Activated CD4-positive, alpha-beta T cell treated with anti-CD3 and anti-CD28 coated beads, Interleukin-2, Interleukin-4, amounts not matched to agents 100 ng/mL and 50 ng/mL, durations not matched to agents 16 hours and 8 hours (primary cell): Measurements from ENCODE around the gene SHB.
"Not testable (repeated sequence)": the region's sequence is repeated elsewhere in the genome, so short reads cannot be mapped to it uniquely, and the experiment has no call there.

ENCODE experiments used
- DNase-seq: peaks from one replicate; pipeline ENCODE4 v3.0.0-alpha.2; 2020; ENCODE audit warnings: low spot score

SHB gene

DNA sequence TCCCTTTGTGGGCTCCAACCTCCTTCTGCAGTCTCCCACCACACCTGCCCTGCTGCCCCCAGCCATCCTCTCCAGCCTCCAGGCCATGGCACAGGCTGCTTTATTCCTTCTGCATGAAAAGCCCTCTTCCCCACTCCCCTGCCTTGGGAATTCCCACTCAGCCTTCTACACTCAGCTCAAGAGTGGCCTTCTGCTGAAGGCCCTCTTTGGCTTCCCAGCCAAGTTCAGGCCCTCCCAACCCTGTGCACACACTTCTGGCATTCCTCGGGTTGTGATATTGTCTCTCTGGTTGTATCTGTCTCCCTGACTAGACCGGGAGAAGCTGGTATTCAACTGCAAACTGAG, 5.7 kb downstream of the SHB start:
- no peak for DNase-seq

GRCh38 chr9:38062498-38063362, 6.3 kb downstream of the SHB start:
- DNase-seq = no peak

- DNase-seq = no peak
These were observed 6.9 kb downstream of the SHB start for GRCh38 chr9:38062106-38062497.

DNA sequence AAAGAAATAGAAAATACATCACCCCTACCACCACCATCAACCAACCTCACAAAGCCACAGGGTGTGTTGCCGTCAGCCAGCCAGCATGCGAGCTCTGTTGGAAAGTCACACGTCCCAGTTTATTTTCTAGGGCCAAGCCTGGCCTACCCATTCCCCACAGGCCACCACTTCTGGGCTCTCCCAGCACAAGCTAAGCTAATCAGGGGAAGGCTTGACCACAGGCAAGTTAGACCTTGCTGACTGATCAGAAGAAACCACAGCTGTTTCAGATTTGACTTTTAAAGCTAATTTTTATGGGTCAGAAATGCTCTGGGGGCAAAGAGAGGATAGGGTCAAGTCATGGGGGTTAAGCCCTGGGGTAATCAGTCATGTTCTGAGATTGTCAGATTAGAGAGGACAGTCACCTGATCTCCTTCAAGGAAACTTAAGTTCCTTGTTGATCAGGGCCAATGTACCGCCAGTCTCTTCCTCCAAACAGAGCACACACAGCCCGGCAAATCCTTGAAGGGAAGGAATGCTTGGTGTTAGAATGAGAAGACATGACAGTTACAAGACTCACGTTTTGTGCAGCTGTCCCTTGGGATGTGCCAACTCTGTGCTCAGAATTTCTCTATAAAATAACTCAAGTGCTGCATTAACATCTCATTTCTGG, 7.6 kb downstream of the SHB start:
- no peak for DNase-seq

GRCh38 chr9:38060681-38061080, 8.3 kb downstream of the SHB start:
- DNase-seq = no peak

DNA sequence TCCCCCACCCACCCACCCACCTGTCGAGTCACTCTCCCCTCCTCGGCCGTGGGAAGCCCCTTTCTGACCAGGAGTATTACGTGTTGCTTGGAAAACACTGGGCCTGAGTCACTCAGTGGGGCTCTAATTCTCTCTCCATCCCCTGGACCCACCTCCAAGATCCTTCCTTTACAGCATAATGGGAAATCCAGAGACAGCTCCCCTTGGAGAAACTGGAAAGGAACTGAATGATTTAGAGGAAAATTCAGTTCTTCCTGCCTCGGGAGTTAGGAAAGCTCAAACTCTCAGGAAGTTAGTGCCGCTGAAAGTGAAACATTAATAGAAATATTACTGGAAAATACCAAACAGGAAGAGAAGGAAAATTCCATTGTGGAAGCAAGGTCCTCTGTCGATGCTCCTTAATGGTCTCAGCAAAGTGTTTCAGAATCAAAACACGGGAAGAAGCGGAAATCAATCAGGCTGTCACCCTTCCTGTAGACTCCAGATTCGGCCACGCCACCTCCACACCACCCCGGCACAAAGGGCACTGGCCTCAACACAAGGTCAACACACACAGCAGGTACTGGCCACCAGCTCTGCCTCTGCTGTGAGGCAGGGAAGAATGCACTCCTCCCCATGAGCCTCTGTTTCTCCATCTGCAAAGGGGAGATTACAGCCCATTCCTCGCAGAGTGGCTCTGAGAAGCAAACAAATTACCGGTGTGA, 9.6 kb downstream of the SHB start:
- DNase-seq = no peak

GRCh38 chr9:38058452-38059232, 10.4 kb downstream of the SHB start:
- no peak for DNase-seq

- no peak for DNase-seq
These were observed 11.4 kb downstream of the SHB start for GRCh38 chr9:38057416-38058195.

- DNase-seq = no peak
These were observed 14.4 kb downstream of the SHB start for GRCh38 chr9:38054653-38055052.

- DNase-seq = no peak
These were observed 15.1 kb downstream of the SHB start for GRCh38 chr9:38053697-38054461.

DNA sequence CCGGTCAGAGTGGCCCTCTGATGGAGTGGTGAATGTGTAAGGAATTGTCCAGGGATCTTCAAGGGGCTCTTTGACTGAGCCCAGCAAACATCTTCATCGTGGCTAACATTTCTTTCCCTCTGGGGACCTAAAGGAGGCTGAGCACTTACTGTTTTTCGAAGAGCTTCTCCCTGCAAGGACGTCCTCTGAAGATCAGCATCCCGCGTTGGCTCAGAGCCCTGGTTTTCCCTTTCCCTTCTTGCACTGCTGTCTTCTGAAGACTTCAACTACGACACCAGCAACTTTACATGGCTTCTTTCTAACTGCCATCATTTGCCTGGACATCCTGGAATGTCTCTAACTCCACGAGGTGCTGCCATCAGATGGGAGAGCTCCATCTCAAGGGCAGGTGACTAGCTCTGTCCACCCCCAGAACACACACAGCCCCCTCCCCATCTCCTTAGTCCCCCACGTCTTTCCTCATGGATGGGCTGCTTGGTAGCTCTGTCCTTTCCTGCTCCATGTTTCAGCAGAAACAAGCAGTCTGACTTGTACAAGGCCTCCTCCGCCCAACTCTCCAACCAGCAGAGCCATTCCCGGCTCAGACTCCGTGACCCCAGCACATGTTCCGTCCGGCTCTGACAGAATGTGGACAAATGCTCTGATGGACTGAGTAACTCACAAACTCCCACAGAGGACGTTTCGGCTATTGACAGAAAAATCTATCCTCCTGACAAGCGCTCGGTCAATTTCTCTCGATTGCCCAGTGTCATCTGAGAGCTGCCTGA, 17.1 kb downstream of the SHB start:
- no peak for DNase-seq

- DNase-seq = no peak
These were observed 20.6 kb downstream of the SHB start for GRCh38 chr9:38048316-38048969.

DNA sequence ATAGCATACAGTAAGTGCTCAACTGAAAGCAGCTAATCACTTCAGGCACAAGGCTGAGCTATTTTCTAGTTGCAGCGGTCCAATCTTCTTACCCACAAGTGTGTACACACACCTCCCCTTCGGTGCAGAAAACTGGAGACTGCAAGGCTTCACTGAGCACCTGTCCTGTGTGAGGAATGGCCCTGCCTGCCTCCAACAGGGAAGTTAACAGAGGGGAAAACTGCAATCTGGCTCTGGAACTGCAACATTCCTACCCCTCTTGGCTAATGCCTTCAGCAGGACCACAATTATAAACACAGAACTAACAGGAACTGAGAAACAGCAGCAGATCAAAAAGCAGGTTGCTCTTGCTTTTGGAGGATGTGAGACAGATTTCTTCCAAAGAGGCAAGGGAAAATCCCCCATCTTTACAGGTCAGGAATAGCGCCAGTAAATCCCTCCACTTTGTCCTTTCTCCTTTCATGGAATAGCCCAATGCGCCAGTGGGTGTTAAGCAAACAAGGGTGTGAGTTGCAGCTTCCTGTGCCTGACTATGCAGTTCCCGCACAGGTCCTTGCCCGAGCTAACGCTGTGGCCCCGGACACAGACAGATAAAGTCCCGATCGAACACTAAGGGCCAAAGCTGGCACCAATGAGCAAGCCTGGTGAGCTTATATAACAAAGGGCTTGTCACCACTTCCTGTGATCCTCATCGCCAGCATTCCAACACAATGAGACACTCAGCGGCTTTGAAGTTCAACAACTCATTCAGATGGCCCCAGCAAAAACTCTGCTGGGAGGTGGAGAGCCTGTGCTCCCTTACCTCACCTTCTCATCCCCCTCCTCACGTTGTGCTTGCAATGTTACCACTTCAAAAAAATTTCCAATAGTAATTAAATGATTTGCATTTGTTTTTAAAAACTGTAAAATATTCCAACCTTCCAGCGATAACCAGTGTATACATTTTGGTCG, 21.5 kb downstream of the SHB start:
- no peak for DNase-seq

GRCh38 chr9:38046661-38047300, 22.2 kb downstream of the SHB start:
- DNase-seq = no peak

DNA sequence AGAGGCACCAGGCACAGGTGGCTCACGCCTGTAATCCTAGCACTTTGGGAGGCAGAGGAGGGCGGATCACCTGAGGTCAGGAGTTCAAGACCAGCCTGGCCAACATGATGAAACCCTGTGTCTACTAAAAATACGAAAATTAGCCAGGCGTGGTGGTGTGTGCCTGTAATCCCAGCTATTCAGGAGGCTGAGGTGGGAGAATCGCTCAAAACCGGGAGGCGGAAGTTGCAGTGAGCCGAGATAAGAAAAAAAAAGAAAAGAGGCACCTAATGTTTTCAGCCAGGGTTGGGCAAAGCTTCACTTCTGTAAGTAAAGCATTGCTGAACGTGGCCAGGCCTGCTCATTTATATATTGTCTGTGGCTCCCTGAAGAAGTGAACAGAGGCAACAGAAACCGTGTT, 23.1 kb downstream of the SHB start:
- DNase-seq = not testable (repeated sequence)

GRCh38 chr9:38044706-38045105, 24.3 kb downstream of the SHB start:
- DNase-seq = no peak

GRCh38 chr9:38043931-38044623, 24.9 kb downstream of the SHB start:
- DNase-seq = no peak
